AG04449 (cell line): ENCODE measurements around the gene POLR2A.
A peak's percentile ranks its signal among the peaks of the same experiment; 100 is the strongest.

Source experiments
- CTCF ChIA-PET: fragments of 350-600 bp; formaldehyde crosslinking; extraction: SDS; loops from one replicate; lab custom pipeline; 2021; ENCODE audit warnings: antibody characterized with exemption; lab: Yijun Ruan, JAX
- POLR2A ChIA-PET: fragments of 400-600, 350-600 bp; formaldehyde crosslinking; extraction: SDS; loops from one replicate; lab custom pipeline; 2020; ENCODE audit warnings: antibody characterized with exemption, inconsistent platforms; lab: Yijun Ruan, JAX
- DNase-seq: peaks from one replicate; pipeline ENCODE4 v3.0.0-alpha.2; 2010; ENCODE audit warnings: low read depth, low spot score
- H3K4me3 ChIP-seq: 2 replicates; pipeline ENCODE4 v1.5.1; 2011; ENCODE audit warnings: low read depth, mild to moderate bottlenecking, control low read depth, low read length
- TF ChIP-seq, protein P1 (sequence below): IDR thresholded peaks from one replicate; pipeline ENCODE4 v1.5.1; 2011; ENCODE audit warnings: mild to moderate bottlenecking, moderate library complexity, low read length, control low read depth, inconsistent platforms; ENCODE audit not compliant: insufficient read depth; ENCODE audit errors: missing control alignments

POLR2A gene

DNA sequence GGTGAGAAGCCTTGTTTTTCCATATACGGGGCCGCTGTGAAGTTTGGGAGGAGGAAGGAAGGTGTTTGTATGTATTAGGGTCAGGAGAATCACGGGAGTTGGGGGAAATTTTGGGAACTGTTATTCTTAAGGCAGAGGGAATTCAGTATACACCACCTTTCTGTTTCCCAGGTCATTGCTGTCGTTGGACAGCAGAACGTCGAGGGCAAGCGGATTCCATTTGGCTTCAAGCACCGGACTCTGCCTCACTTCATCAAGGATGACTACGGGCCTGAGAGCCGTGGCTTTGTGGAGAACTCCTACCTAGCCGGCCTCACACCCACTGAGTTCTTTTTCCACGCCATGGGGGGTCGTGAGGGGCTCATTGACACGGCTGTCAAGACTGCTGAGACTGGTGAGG, 17.6 kb downstream of the POLR2A start:
- POLR2A ChIA-PET: no interaction called here
- no peak overlapping the region for H3K4me3 ChIP-seq
- TF ChIP-seq, protein P1, sequence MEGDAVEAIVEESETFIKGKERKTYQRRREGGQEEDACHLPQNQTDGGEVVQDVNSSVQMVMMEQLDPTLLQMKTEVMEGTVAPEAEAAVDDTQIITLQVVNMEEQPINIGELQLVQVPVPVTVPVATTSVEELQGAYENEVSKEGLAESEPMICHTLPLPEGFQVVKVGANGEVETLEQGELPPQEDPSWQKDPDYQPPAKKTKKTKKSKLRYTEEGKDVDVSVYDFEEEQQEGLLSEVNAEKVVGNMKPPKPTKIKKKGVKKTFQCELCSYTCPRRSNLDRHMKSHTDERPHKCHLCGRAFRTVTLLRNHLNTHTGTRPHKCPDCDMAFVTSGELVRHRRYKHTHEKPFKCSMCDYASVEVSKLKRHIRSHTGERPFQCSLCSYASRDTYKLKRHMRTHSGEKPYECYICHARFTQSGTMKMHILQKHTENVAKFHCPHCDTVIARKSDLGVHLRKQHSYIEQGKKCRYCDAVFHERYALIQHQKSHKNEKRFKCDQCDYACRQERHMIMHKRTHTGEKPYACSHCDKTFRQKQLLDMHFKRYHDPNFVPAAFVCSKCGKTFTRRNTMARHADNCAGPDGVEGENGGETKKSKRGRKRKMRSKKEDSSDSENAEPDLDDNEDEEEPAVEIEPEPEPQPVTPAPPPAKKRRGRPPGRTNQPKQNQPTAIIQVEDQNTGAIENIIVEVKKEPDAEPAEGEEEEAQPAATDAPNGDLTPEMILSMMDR: no peak
- CTCF ChIA-PET: interaction anchor here (1.4 to 6.0 kb wide), 3 partner anchors 12 to 145 kb away, joined by 3 to 63 read pairs (median 9); no protein-coding TSS in a partner anchor
- DNase-seq: no peak

DNA sequence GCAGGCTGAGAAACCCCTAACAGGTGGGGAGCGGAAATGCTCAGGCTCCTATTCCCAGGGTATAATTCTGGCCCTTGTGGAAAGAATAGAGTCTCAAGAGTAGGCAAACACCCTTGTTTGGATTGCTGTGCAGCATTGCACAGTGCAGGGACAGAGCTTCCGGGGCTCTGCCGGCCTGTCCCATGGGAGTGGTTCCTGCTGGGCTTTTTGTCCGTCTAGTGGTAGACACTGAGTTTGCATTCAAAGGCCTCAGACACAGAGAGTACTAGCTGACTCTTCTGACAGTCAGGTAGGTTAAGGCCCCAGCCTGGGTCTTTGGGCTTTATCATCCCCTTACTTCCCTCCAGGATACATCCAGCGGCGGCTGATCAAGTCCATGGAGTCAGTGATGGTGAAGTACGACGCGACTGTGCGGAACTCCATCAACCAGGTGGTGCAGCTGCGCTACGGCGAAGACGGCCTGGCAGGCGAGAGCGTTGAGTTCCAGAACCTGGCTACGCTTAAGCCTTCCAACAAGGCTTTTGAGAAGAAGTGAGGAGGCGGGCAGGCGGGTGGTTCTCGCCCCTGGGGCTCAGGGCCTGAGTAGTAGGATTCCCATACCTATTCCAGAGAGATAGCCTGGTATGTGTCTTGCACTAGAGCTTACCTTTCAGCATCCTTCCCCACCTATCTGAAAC, 18.1 kb downstream of the POLR2A start:
- POLR2A ChIA-PET: interaction anchor here (0.6 kb wide), 1 partner anchor 61 kb away, joined by 3 read pairs; no protein-coding TSS in a partner anchor
- TF ChIP-seq, protein P1: no peak
- CTCF ChIA-PET: interaction anchor here (0.7 to 6.0 kb wide), 5 partner anchors 11 to 146 kb away, joined by 3 to 63 read pairs (median 4); partner anchors contain the start of gene SENP3
- H3K4me3 ChIP-seq: no peak overlapping the region
- no peak for DNase-seq

DNA sequence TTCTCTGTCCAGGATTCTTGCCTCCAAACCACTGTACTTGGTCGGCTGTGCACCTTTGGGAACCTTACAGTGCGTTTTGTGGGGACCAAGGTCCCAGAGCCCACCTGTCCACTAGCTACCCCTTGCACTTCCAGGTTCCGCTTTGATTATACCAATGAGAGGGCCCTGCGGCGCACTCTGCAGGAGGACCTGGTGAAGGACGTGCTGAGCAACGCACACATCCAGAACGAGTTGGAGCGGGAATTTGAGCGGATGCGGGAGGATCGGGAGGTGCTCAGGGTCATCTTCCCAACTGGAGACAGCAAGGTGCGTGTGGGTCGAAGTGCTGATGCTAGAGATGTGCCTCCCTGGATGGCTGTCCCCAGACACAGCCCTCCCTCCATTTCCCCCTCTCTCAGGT, 18.8 kb downstream of the POLR2A start:
- TF ChIP-seq, protein P1: peak; percentile 16
- ChIA-PET POLR2A (interaction anchor here (0.6 kb wide), 1 partner anchor 62 kb away, joined by 3 read pairs; no protein-coding TSS in a partner anchor), CTCF (interaction anchor here (0.7 to 6.0 kb wide), 4 partner anchors 10 to 146 kb away, joined by 3 to 63 read pairs (median 4); partner anchors contain the start of gene SENP3)
- no peak for DNase-seq
- H3K4me3 ChIP-seq: no peak overlapping the region

DNA sequence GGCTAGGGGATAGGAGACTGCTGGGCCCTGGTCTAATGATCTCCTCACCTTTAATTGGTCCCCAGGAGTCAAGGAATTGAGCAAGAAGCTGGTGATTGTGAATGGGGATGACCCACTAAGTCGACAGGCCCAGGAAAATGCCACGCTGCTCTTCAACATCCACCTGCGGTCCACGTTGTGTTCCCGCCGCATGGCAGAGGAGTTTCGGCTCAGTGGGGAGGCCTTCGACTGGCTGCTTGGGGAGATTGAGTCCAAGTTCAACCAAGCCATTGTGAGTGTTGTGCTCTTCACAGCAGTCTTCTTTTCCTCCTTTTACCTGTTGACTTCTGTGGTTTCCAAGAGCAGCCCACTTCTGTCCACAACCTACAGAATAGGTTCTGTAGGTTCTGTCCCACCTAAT, 19.4 kb downstream of the POLR2A start:
- H3K4me3 ChIP-seq: no peak overlapping the region
- TF ChIP-seq, protein P1: no peak
- ChIA-PET POLR2A (no interaction called here), CTCF (interaction anchor here (1.2 to 6.0 kb wide), 2 partner anchors 10 to 58 kb away, joined by 3 to 63 read pairs; partner anchors contain the start of gene SENP3)
- no peak for DNase-seq

DNA sequence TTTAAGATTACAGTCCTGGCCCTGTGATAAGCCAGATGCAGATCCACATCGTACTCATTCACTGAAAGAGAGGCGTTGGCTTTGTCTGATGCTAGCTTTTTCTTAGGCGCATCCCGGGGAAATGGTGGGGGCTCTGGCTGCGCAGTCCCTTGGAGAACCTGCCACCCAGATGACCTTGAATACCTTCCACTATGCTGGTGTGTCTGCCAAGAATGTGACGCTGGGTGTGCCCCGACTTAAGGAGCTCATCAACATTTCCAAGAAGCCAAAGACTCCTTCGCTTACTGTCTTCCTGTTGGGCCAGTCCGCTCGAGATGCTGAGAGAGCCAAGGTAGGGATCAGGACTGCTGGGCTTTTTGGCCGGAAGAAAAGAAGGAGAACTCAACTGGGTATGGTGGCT, 24.0 kb downstream of the POLR2A start:
- TF ChIP-seq, protein P1: no peak
- POLR2A ChIA-PET: no interaction called here
- no peak for DNase-seq
- H3K4me3 ChIP-seq: no peak overlapping the region
- CTCF ChIA-PET: interaction anchor here (0.8 to 2.5 kb wide), 7 partner anchors 12 to 153 kb away, joined by 3 to 12 read pairs (median 3); partner anchors contain the start of genes SENP3, SOX15, TMEM102 and TMEM95

DNA sequence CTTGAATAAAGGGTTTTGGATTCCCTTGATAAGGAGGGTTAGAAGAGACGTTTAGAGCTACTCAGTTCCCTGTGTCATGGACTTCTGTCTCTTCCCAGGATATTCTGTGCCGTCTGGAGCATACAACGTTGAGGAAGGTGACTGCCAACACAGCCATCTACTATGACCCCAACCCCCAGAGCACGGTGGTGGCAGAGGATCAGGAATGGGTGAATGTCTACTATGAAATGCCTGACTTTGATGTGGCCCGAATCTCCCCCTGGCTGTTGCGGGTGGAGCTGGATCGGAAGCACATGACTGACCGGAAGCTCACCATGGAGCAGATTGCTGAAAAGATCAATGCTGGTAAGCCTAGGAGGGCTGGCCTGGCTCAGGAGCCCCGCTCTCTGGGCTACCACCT, 24.7 kb downstream of the POLR2A start:
- POLR2A ChIA-PET: no interaction called here
- no peak overlapping the region for H3K4me3 ChIP-seq
- CTCF ChIA-PET: interaction anchor here (1.0 to 2.5 kb wide), 5 partner anchors 12 to 81 kb away, joined by 3 to 14 read pairs (median 3); partner anchors contain the start of gene SOX15
- no peak for DNase-seq
- TF ChIP-seq, protein P1: no peak
